ENCODE data around the gene CARD9. TPM values are rescaled to one million over a fixed set of nuclear protein-coding genes. Genes with fewer than 3 reads are reported as not detected.

Gene CARD9
- total RNA-seq, 4 donors from 2014 or later, result 0.27 to 1.5 (median 0.74) TPM

DNA sequence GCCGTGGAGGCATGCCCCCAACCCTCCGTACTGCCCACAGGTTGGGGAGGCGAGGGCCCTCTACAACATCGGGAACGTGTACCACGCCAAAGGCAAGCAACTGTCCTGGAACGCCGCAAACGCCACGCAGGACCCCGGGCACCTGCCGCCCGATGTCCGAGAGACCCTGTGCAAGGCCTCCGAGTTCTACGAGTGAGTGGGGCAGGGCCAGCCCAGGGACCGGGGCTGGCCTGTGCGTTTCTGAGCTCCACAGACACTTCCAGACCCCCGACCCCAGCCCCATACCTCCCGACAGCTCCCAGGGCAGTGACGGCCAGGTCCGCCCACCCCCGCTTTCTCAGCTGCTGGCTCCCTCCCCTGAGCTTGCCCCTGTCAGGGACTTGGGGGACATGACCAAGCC, 36.6 kb downstream of the CARD9 start:
- Histone ChIP-seq H3K27ac (no peak overlapping the region), H3K4me3 (replicated peaks in 1 of 3) (no peak overlapping the region), H3K27me3 (no peaks in the 10 kb centered on the region), H3K36me3 (no peaks in the 10 kb centered on the region), H3K4me1 (peaks cover 0 to under 1% of the 10 kb centered on the region in 2 donors), H3K9me3 (no peaks in the 10 kb centered on the region)
- no peak for DNase-seq
- TF ChIP-seq CTCF (IDR thresholded peaks at IDR 0.05) (no peak), POLR2A (IDR thresholded peaks at IDR 0.05) (no peak)
- intact Hi-C loops (cut with DNase I), result no loop called here
- WGBS, 2 donors, result 80 to 94% methylated on average over 1 to 9 of the region's 23 CpGs

DNA sequence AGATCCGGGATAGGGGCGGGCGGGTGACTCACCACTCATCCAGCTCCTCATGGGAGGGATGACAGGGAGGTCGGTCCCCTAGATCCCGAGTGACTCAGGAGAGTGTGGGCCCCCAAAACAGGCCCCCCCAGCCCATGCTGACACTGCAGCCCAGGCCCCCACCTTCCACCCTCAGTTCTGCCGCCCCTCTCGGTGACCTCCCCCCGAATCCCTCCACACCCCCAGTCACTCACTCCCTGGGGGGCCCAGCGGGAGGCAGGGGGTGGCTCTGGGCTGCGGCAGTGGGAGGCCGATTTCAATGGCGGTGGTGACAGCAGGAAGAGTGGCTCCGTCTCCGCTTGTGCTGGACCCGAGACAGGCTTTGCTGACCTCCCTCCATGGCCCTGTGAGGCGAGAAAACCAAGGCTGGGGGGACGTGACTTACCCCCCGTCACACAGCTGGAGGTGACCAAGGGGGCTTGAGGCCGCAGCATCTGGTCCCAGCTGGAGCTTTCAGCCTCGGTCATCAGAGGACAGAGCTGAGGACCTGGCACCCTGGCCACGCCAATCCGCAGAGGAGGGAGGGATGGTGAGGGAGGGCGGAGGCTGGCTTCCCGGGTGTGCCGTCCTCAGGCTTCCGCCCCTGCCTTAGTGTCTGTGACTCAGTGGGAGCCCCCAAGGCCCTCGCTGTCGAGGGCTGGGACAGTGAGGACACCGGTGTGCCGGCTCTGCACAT, 37.2 kb downstream of the CARD9 start:
- no peaks in the 10 kb centered on the region for H3K36me3 ChIP-seq
- no peak for DNase-seq
- H3K4me3 ChIP-seq (replicated peaks in 1 of 3), result no peak overlapping the region
- TF ChIP-seq POLR2A (IDR thresholded peaks at IDR 0.05) (no peak), CTCF (IDR thresholded peaks at IDR 0.05) (no peak)
- H3K4me1 ChIP-seq, result no peaks in the 10 kb centered on the region
- WGBS, 2 donors, result 89 to 90% methylated on average over 9 to 10 of the region's 30 CpGs
- H3K9me3 ChIP-seq, result no peaks in the 10 kb centered on the region
- no peaks in the 10 kb centered on the region for H3K27me3 ChIP-seq
- intact Hi-C loops (cut with DNase I), result no loop called here
- H3K27ac ChIP-seq, result no peak overlapping the region

DNA sequence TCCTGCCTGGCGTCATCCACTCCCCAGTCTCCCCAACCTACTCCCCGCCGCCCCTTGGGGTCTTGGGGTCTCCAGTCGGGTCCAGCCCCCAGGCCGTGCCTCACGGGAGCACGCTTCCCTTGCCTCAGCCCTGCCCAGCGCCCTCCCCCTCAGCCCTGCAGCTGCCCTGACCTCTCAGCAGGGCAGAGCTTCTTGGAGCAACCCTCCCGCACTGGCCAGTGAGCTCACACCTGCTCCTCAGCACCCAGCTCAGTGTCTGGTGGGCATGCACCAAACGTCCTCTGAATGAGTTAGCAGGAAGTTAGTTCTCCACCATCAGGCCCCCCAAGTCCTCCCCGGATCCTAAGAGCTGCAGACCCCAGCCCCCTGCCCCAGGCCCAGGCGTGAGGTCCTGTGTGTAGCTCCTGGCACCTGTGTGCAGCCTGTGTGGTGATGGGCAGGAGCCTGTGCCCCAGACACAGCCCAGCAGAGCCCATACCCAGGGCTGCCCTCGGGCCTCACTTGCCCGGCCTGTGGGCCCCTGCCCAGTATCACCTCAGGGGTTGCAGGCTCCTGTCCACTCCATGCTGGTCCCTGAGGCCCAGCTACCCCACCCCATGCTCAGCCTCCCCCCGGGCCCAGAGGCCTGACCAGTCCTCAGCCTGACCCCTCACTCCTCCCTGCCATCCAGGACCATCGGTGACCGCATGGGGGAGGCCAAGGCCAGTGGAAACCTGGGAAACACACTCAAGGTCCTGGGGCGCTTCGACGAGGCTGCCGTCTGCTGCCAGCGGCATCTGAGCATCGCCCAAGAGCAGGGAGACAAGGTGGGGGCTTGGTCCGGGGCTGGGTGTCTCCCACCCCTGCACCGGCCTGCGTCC, 37.9 kb downstream of the CARD9 start:
- Histone ChIP-seq H3K27ac (no peak overlapping the region), H3K4me3 (replicated peaks in 1 of 3) (no peak overlapping the region), H3K4me1 (no peaks in the 10 kb centered on the region), H3K36me3 (no peaks in the 10 kb centered on the region), H3K9me3 (no peaks in the 10 kb centered on the region), H3K27me3 (no peaks in the 10 kb centered on the region)
- intact Hi-C loops (cut with DNase I), result no loop called here
- WGBS, 2 donors, result 84 to 92% methylated on average over 10 to 11 of the region's 26 CpGs
- no peak for DNase-seq
- TF ChIP-seq POLR2A (IDR thresholded peaks at IDR 0.05) (no peak), CTCF (IDR thresholded peaks at IDR 0.05) (no peak)

DNA sequence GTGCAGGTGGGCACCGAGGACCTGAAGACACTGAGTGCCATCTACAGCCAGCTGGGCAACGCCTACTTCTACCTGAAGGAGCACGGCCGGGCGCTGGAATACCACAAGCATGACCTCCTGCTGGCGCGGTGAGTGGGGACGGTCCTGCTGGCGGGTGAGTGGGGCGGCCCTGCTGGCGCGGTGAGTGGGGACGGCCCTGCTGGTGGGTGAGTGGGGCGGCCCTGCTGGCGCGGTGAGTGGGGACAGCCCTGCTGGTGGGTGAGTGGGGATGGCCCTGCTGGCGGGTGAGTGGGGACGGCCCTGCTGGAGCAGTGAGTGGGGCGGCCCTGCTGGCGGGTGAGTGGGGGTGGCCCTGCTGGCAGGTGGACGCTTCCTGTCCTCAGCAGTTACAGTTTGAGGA, 38.9 kb downstream of the CARD9 start:
- TF ChIP-seq CTCF (IDR thresholded peaks at IDR 0.05) (no peak), POLR2A (IDR thresholded peaks at IDR 0.05) (no peak)
- H3K36me3 ChIP-seq, result no peaks in the 10 kb centered on the region
- WGBS, 2 donors, result 96 to 99% methylated on average over 13 to 20 of the region's 21 CpGs
- H3K4me1 ChIP-seq, result no peaks in the 10 kb centered on the region
- DNase-seq, result no peak
- H3K27me3 ChIP-seq, result no peaks in the 10 kb centered on the region
- no peaks in the 10 kb centered on the region for H3K9me3 ChIP-seq
- intact Hi-C loops (cut with DNase I), result no loop called here
- no peak overlapping the region for H3K4me3 ChIP-seq (replicated peaks in 1 of 3)
- no peak overlapping the region for H3K27ac ChIP-seq

DNA sequence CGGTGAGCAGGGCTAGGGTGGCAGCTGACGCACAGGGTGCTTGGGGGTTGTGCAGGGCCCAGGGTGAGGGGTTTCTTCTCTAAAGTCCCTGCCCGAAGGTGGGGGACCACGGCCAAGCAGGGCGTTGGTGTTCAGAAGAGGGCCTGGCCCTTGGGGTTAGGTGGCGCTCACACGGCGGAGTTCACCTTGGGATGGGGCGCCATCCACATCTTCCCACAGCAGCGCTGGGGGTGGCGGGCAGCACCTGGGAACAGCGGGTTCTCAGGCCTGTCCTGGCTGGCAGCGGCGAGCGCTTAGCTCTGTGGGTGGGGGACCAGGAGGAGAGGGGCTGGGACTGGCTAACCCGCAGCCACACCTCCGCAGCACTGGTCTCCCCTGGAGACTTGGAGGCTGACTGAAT, 40.0 kb downstream of the CARD9 start:
- H3K4me1 ChIP-seq, result peaks cover 4 to 9% of the 10 kb centered on the region in 2 donors
- TF ChIP-seq POLR2A (IDR thresholded peaks at IDR 0.05), result no peak
- no peak for TF ChIP-seq CTCF (IDR thresholded peaks at IDR 0.05)
- H3K9me3 ChIP-seq, result no peaks in the 10 kb centered on the region
- 93 to 100% methylated on average over 2 to 15 of the region's 17 CpGs for WGBS, 2 donors
- no peak overlapping the region for H3K4me3 ChIP-seq (replicated peaks in 1 of 3)
- H3K36me3 ChIP-seq, result no peaks in the 10 kb centered on the region
- intact Hi-C loops (cut with DNase I), result no loop called here
- H3K27ac ChIP-seq, result no peak overlapping the region
- DNase-seq, result no peak
- no peaks in the 10 kb centered on the region for H3K27me3 ChIP-seq

Data from thyroid gland (tissue), 4 donors.